NB4 (cell line): Measurements from ENCODE around the gene SERPING1.

Experiments
- MYC ChIP-seq: IDR thresholded peaks from 2 replicates; pipeline ENCODE4 v1.6.1; 2011; ENCODE audit warnings: low read depth, low read length
- POLR2A ChIP-seq: IDR thresholded peaks from 2 replicates; pipeline ENCODE4 v1.6.1; 2011; ENCODE audit warnings: mild to moderate bottlenecking; ENCODE audit not compliant: insufficient read length; ENCODE audit errors: extremely low read depth
- TF ChIP-seq, protein P1 (sequence below): IDR thresholded peaks from one replicate; pipeline ENCODE4 v1.5.1; 2012; ENCODE audit warnings: low read depth, low read length
- TF ChIP-seq, protein P2 (sequence below): IDR thresholded peaks from 2 replicates; pipeline ENCODE4 v1.6.1; 2011; ENCODE audit warnings: low read depth, low read length

DNA sequence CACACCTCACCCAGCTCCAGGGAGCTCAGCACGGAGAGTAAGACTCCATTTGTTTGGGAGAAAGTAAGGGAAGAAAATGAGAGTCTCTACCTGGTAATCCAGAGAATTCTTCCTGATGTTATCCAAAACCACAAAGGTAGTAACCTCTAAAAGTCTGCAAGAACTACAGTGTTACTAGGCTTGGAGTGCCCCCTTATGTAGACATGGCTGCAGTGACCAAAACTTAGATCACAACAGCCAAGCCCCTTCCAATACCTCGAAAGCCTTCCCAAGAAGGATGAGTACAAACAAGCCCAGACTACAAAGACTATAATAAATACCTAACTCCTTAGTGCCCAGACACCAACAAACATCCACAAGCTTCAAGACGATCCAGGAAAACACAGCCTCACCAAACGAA, 34.9 kb upstream of the SERPING1 start:
- TF ChIP-seq, protein P1, sequence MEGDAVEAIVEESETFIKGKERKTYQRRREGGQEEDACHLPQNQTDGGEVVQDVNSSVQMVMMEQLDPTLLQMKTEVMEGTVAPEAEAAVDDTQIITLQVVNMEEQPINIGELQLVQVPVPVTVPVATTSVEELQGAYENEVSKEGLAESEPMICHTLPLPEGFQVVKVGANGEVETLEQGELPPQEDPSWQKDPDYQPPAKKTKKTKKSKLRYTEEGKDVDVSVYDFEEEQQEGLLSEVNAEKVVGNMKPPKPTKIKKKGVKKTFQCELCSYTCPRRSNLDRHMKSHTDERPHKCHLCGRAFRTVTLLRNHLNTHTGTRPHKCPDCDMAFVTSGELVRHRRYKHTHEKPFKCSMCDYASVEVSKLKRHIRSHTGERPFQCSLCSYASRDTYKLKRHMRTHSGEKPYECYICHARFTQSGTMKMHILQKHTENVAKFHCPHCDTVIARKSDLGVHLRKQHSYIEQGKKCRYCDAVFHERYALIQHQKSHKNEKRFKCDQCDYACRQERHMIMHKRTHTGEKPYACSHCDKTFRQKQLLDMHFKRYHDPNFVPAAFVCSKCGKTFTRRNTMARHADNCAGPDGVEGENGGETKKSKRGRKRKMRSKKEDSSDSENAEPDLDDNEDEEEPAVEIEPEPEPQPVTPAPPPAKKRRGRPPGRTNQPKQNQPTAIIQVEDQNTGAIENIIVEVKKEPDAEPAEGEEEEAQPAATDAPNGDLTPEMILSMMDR: no peak
- TF ChIP-seq POLR2A: no peak
- TF ChIP-seq, protein P2, sequence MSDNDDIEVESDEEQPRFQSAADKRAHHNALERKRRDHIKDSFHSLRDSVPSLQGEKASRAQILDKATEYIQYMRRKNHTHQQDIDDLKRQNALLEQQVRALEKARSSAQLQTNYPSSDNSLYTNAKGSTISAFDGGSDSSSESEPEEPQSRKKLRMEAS: no peak
- no peak for TF ChIP-seq MYC
